GM18867 (cell line): Measurements from ENCODE around the gene BSND.
A peak's percentile ranks its signal among the peaks of the same experiment; 100 is the strongest.
"Not testable (repeated sequence)": the region's sequence is repeated elsewhere in the genome, so short reads cannot be mapped to it uniquely, and the experiment has no call there.

Experiments used
- ATAC-seq: cut with Tn5 transposase; IDR thresholded peaks from one replicate; pipeline ENCODE4 v1.9.1; 2021; ENCODE audit warnings: mild to moderate bottlenecking, moderate library complexity; ENCODE audit not compliant: unreplicated experiment

The BSND gene

GRCh38 chr1:55015731-55016620 lies 17.2 kb downstream of the BSND start:
- no peak for ATAC-seq

- ATAC-seq = no peak
Measured at GRCh38 chr1:55018395-55018794, 19.7 kb downstream of the BSND start.

GRCh38 chr1:55021942-55022546 lies 23.3 kb downstream of the BSND start:
- ATAC-seq = peak; percentile 92

GRCh38 chr1:55024163-55024562 lies 25.4 kb downstream of the BSND start:
- not testable (repeated sequence) for ATAC-seq

GRCh38 chr1:55026682-55027081 lies 27.9 kb downstream of the BSND start:
- ATAC-seq = not testable (repeated sequence)

GRCh38 chr1:55031098-55031497 lies 32.4 kb downstream of the BSND start:
- not testable (repeated sequence) for ATAC-seq

GRCh38 chr1:55033265-55033614 lies 34.5 kb downstream of the BSND start:
- no peak for ATAC-seq

GRCh38 chr1:55034476-55035133 lies 35.9 kb downstream of the BSND start:
- ATAC-seq = no peak

GRCh38 chr1:55035904-55036303 lies 37.2 kb downstream of the BSND start:
- no peak for ATAC-seq

GRCh38 chr1:55037733-55038551 lies 39.2 kb downstream of the BSND start:
- ATAC-seq = no peak

GRCh38 chr1:55038552-55038838 lies 39.8 kb downstream of the BSND start:
- ATAC-seq = no peak

GRCh38 chr1:55038974-55039341 lies 40.2 kb downstream of the BSND start:
- no peak for ATAC-seq

- ATAC-seq = no peak
Measured at GRCh38 chr1:55039342-55040082, 40.8 kb downstream of the BSND start, which contains the start of gene PCSK9. Gene PCSK9, plus strand, starts transcription at chr1:55039548. Its CDS starts 290 bp downstream, at chr1:55039838.

GRCh38 chr1:55040083-55040932 lies 41.6 kb downstream of the BSND start:
- no peak for ATAC-seq

- no peak for ATAC-seq
Measured at GRCh38 chr1:55040933-55041494, 42.3 kb downstream of the BSND start.

- ATAC-seq = no peak
Measured at GRCh38 chr1:55041613-55042012, 42.9 kb downstream of the BSND start.

GRCh38 chr1:55043011-55043410 lies 44.3 kb downstream of the BSND start:
- ATAC-seq = no peak

GRCh38 chr1:55043726-55044125 lies 45.0 kb downstream of the BSND start:
- ATAC-seq = no peak
